GM12874 (cell line): ENCODE measurements around the gene AAK1.

Experiments
- CTCF ChIP-seq: IDR thresholded peaks from 2 replicates; pipeline ENCODE4 v1.5.1; 2011; ENCODE audit warnings: low read depth, mild to moderate bottlenecking, control low read depth, low read length, moderate library complexity; ENCODE audit not compliant: insufficient read depth

AAK1 gene

GRCh38 chr2:69549421-69549820 is 94.1 kb downstream of the AAK1 start:
- no peak for TF ChIP-seq CTCF

- TF ChIP-seq CTCF, result no peak
Observed at GRCh38 chr2:69547984-69548715, 95.4 kb downstream of the AAK1 start.

GRCh38 chr2:69546646-69547045 is 96.9 kb downstream of the AAK1 start:
- TF ChIP-seq CTCF, result no peak

- TF ChIP-seq CTCF, result no peak
Observed at GRCh38 chr2:69545477-69545932, 98.0 kb downstream of the AAK1 start.

GRCh38 chr2:69544951-69545350 is 98.6 kb downstream of the AAK1 start:
- no peak for TF ChIP-seq CTCF

GRCh38 chr2:69539549-69539908 is 104.0 kb downstream of the AAK1 start:
- no peak for TF ChIP-seq CTCF

- TF ChIP-seq CTCF, result no peak
Observed at GRCh38 chr2:69538872-69539548, 104.5 kb downstream of the AAK1 start.
